Body of pancreas (tissue), 4 donors: ENCODE results near the gene PERM1. TPM values are rescaled to one million over a fixed set of nuclear protein-coding genes. Genes with fewer than 3 reads are reported as not detected.

Experiments
- ATAC-seq: fragments of 150-250 bp; one replicate; pipeline ENCODE4 v1.9.1; 2016
- DNase-seq, 4 donors: peaks; one replicate each; pipeline ENCODE4 v3.0.0-alpha.2; 2019
- H3K27ac ChIP-seq, 4 donors: fragments of 200-600 bp; sonication (generic); 1 replicate in 3 of 4; 2 replicates in 1 of 4; pipeline versions ENCODE4 v1.5.1 to v1.6.1; 2016 to 2019; ENCODE audit warnings: mild to moderate bottlenecking in 1 of 4, mixed read lengths in 1 of 4, moderate library complexity in 1 of 4
- H3K27me3 ChIP-seq, 2 donors: fragments of 200-600 bp; sonication (generic); one replicate each; pipeline ENCODE4 v1.6.0; 2016; ENCODE audit warnings: mild to moderate bottlenecking in 1 of 2
- H3K36me3 ChIP-seq, 2 donors: fragments of 200-600 bp; sonication (generic); replicated peaks in 1 of 2; 2 replicates each; pipeline ENCODE4 v1.5.1; 2016; ENCODE audit warnings: low read depth in 2 of 2; ENCODE audit not compliant: insufficient read depth in 1 of 2
- H3K4me1 ChIP-seq: fragments of 200-600 bp; sonication (generic); one replicate; pipeline ENCODE4 v1.6.0; 2016
- H3K4me3 ChIP-seq, 2 donors: fragments of 200-600 bp; sonication (generic); 1 replicate in 1 of 2; 2 replicates in 1 of 2; pipeline ENCODE4 v1.5.1; 2016 to 2019
- H3K9me3 ChIP-seq, 3 donors: fragments of 200-600 bp; sonication (generic); 1 replicate in 2 of 3; 2 replicates in 1 of 3; pipeline ENCODE4 v1.5.1; 2016
- CTCF ChIP-seq, 7 experiments: fragments of 450-650 bp in 4 of 7; fragments of 200-600 bp in 3 of 7; sonication (generic) in 3 of 7; IDR thresholded peaks; one replicate each; pipeline ENCODE4 v1.5.1; 2016 to 2019; ENCODE audit warnings: antibody characterized with exemption in 7 of 7
- POLR2A ChIP-seq, 3 donors: fragments of 450-650 bp; IDR thresholded peaks; one replicate each; pipeline ENCODE4 v1.6.1; 2016; ENCODE audit warnings: antibody characterized with exemption in 3 of 3, mild to moderate bottlenecking in 2 of 3
- WGBS, 2 donors: methylation state at CpG; one replicate each; pipeline ENCODE4 v1.1.5; 2017; 5-methylcytosine and 5-hydroxymethylcytosine counted together
- intact Hi-C: fragments of 100-400 bp; cut with DNase I; formaldehyde crosslinking; loops from one replicate; pipeline ENCODE4 v1.15.1; 2023
- total RNA-seq, 2 donors: library from RNA; depleted of rRNA; stranded (reverse); fragments of >200 nt; gene quantifications; one replicate each; pipeline ENCODE4 v1.1.0, GENCODE V29; 2016

PERM1 gene
- total RNA-seq, 2 donors from 2014 or later = not detected

DNA sequence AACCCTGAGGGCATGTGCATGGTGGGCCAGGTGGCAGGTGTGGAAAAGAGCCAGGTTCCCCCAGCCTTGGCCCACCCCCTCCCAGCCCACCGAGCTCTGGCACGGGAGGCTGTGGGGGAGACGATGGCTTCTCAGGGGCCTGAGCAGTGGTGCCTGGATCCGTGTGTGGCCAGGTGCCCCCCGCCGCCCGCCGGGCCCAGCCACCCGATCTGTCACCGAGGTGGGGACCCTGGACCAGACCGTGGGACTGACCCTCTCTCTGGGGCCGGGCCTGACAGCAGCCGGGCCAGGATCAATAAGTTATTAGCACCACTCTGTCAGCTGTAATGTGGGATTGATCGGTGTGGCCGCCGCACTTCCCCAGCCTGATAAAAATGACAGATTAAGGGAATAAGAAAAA, 44.4 kb downstream of the PERM1 start:
- no peaks in the 10 kb centered on the region for H3K36me3 ChIP-seq
- no peak overlapping the region for H3K27ac ChIP-seq
- intact Hi-C loops = no loop called here
- TF ChIP-seq POLR2A (IDR thresholded peaks at IDR 0.05) (no peak), CTCF (IDR thresholded peaks at IDR 0.05) (no peak)
- peaks cover 0 to 44% of the 10 kb centered on the region in 2 donors for H3K27me3 ChIP-seq
- no peak overlapping the region for H3K4me3 ChIP-seq
- ATAC-seq (no peak), DNase-seq (no peak)
- no peaks in the 10 kb centered on the region for H3K9me3 ChIP-seq
- WGBS, 2 donors = 47 to 65% methylated on average over 9 to 16 of the region's 16 CpGs
- H3K4me1 ChIP-seq = peaks cover 42% of the 10 kb centered on the region

- H3K9me3 ChIP-seq = no peaks in the 10 kb centered on the region
- 41 to 55% methylated on average over 29 to 45 of the region's 45 CpGs for WGBS, 2 donors
- H3K27ac ChIP-seq = no peak overlapping the region
- ATAC-seq (no peak), DNase-seq (no peak)
- peaks cover 0 to 40% of the 10 kb centered on the region in 2 donors for H3K27me3 ChIP-seq
- TF ChIP-seq CTCF (IDR thresholded peaks at IDR 0.05) (no peak), POLR2A (IDR thresholded peaks at IDR 0.05) (no peak)
- intact Hi-C loops = no loop called here
- H3K4me3 ChIP-seq = no peak overlapping the region
- no peaks in the 10 kb centered on the region for H3K36me3 ChIP-seq
- peaks cover 33% of the 10 kb centered on the region for H3K4me1 ChIP-seq
These were observed 45.3 kb downstream of the PERM1 start for GRCh38 chr1:936348-937264.

GRCh38 chr1:935751-936231, 46.1 kb downstream of the PERM1 start:
- DNase-seq (peak in 1 of 4 donors; percentile 43), ATAC-seq (no peak)
- no peak overlapping the region for H3K4me3 ChIP-seq
- WGBS, 2 donors = 4% methylated on average over 30 of the region's 30 CpGs; no CpG with 5 or more reads in 1 of the 2 donors
- peaks cover 25% of the 10 kb centered on the region for H3K4me1 ChIP-seq
- TF ChIP-seq CTCF (IDR thresholded peaks at IDR 0.05) (no peak), POLR2A (IDR thresholded peaks at IDR 0.05) (no peak)
- H3K27me3 ChIP-seq = peaks cover 0 to 31% of the 10 kb centered on the region in 2 donors
- intact Hi-C loops = no loop called here
- H3K36me3 ChIP-seq = no peaks in the 10 kb centered on the region
- no peaks in the 10 kb centered on the region for H3K9me3 ChIP-seq
- no peak overlapping the region for H3K27ac ChIP-seq

- H3K27me3 ChIP-seq = peaks cover 0 to 29% of the 10 kb centered on the region in 2 donors
- peaks cover 19% of the 10 kb centered on the region for H3K4me1 ChIP-seq
- intact Hi-C loops = no loop called here
- 5 to 13% methylated on average over 22 to 29 of the region's 37 CpGs for WGBS, 2 donors
- DNase-seq = no peak
- H3K36me3 ChIP-seq = no peaks in the 10 kb centered on the region
- TF ChIP-seq POLR2A (IDR thresholded peaks at IDR 0.05) = no peak
- no peak for TF ChIP-seq CTCF (IDR thresholded peaks at IDR 0.05)
- no peak overlapping the region for H3K4me3 ChIP-seq
- ATAC-seq = no peak
- no peaks in the 10 kb centered on the region for H3K9me3 ChIP-seq
- H3K27ac ChIP-seq = no peak overlapping the region
These were observed 46.7 kb downstream of the PERM1 start for GRCh38 chr1:934991-935750.
